Activated naive CD4-positive, alpha-beta T cell treated with anti-CD3 and anti-CD28 coated beads, Interleukin-2, amount 10 ng/mL, durations not matched to agents 7 days and 5 days (primary cell): ENCODE data around the gene ENTPD1.
"Not testable (repeated sequence)": the region's sequence is repeated elsewhere in the genome, so short reads cannot be mapped to it uniquely, and the experiment has no call there.

Experiments
- CTCF ChIA-PET: fragments of 350-600 bp; sonication (Branson Sonifier 250); formaldehyde crosslinking; loops from one replicate; lab custom pipeline; 2021; ENCODE audit warnings: antibody characterized with exemption; lab: Charles Lee
- DNase-seq: peaks from one replicate; pipeline ENCODE4 v3.0.0-alpha.2; 2020
- H3K27ac Mint-ChIP-seq: one replicate; pipeline ENCODE4 v1.8.0; 2021; ENCODE audit warnings: mild to moderate bottlenecking, moderate library complexity, mixed read lengths
- H3K27me3 Mint-ChIP-seq: one replicate; pipeline ENCODE4 v1.8.0; 2021; ENCODE audit warnings: mild to moderate bottlenecking, mixed read lengths
- H3K36me3 Mint-ChIP-seq: one replicate; pipeline ENCODE4 v1.8.0; 2021; ENCODE audit warnings: mixed read lengths
- H3K4me1 Mint-ChIP-seq: one replicate; pipeline ENCODE4 v1.8.0; 2021; ENCODE audit warnings: mixed read lengths
- H3K4me3 Mint-ChIP-seq: one replicate; pipeline ENCODE4 v1.8.0; 2021; ENCODE audit warnings: mild to moderate bottlenecking, moderate library complexity, mixed read lengths
- H3K9me3 Mint-ChIP-seq: one replicate; pipeline ENCODE4 v1.8.0; 2021; ENCODE audit warnings: mixed read lengths

ENTPD1 gene, protein sequence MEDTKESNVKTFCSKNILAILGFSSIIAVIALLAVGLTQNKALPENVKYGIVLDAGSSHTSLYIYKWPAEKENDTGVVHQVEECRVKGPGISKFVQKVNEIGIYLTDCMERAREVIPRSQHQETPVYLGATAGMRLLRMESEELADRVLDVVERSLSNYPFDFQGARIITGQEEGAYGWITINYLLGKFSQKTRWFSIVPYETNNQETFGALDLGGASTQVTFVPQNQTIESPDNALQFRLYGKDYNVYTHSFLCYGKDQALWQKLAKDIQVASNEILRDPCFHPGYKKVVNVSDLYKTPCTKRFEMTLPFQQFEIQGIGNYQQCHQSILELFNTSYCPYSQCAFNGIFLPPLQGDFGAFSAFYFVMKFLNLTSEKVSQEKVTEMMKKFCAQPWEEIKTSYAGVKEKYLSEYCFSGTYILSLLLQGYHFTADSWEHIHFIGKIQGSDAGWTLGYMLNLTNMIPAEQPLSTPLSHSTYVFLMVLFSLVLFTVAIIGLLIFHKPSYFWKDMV

DNA sequence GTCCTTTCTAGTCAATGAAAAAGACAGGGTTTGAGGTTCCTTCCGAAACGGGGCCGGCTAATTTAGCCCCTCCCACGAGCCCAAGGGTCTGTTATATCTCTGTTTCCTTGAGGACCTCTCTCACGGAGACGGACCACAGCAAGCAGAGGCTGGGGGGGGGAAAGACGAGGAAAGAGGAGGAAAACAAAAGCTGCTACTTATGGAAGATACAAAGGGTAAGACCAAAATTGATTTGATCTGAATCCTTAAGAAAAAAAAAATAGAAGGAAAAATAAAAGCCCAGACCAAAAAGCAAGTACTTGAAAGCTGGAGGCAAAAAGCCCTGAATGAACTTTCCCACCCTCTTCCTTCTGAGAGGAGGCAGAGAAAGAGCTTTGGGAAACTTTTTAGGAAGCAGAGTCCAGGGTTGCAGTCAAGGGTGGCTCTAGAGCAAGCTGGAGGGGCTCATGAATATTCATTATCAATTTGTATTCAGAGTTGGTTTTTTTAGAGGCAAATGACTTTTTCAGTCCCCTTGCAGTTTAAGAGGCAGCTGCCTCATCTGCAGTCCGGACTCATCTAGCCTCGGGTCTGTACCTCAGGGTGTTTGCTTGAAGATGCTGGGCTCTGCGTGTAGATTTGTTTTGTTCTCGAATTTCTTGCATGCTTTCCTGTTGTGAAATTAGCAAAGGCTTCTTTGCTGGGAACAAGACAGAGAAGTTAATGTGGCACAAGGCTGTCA is at the start of gene ENTPD1:
Gene ENTPD1 (plus strand): TSS at position 123 of the 721 bp plus-strand sequence. CDS start 77 bp downstream, at position 200.
- no peak for DNase-seq
- peak within 1 kb of the TSS; percentile 43 for H3K27ac Mint-ChIP-seq
- peaks cover 10% of the 10 kb centered on the region for H3K4me1 Mint-ChIP-seq
- H3K4me3 Mint-ChIP-seq, result peak within 1 kb of the TSS; percentile 10
- H3K9me3 Mint-ChIP-seq, result no peaks in the 10 kb centered on the region
- no peaks in the 10 kb centered on the region for H3K36me3 Mint-ChIP-seq
- CTCF ChIA-PET, result interaction anchor here (0.6 to 0.9 kb wide), 2 partner anchors 62 to 125 kb away, joined by 3 to 4 read pairs; partner anchors contain the start of gene TCTN3
- peaks cover 16% of the 10 kb centered on the region for H3K27me3 Mint-ChIP-seq

DNA sequence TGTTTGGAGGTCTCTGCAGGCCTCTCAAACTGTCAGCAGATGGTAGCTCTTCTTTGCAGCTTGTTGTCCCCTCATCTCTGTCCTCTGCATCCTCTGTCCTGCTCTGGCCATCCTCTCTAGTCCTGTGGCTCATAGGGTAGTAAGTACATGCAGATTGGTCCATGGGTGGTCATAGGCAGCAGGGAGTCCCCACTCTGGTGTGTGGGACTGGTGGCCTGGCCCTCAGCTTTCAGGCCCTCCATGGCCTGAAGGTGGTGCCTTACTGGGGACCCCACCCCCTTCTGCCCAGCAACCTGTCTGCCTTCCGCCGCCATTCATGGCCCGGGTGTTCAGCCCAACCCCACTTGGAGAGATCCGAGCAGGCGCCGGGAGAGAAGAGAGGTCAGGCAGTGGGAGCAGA is 49.4 kb upstream of the ENTPD1 start:
- H3K36me3 Mint-ChIP-seq, result no peaks in the 10 kb centered on the region
- no peaks in the 10 kb centered on the region for H3K4me1 Mint-ChIP-seq
- DNase-seq, result no peak
- H3K9me3 Mint-ChIP-seq, result no peaks in the 10 kb centered on the region
- no peak overlapping the region for H3K4me3 Mint-ChIP-seq
- H3K27ac Mint-ChIP-seq, result no peak overlapping the region
- CTCF ChIA-PET, result no interaction called here
- peaks cover 3% of the 10 kb centered on the region for H3K27me3 Mint-ChIP-seq

DNA sequence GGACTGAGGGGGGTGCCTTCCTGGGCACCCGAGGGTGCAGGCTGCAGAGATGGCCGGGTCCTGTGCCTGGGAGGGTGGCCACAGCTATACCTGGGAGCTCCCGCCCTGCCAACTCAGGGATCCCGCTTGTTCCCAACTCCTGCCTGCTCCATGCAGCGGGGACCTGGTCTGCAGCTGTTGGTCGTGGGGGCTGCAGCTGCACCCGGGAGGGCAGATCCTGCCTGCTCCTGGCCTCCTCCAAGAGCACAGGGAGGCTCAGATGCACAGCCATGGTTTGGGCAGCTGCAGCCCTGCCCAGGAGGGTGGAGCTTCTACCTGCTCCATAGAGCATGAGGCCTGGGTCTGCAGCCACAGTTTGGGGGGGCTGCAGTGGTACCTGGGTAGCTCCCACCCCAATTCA is 49.0 kb upstream of the ENTPD1 start:
- Mint-ChIP-seq H3K36me3 (no peaks in the 10 kb centered on the region), H3K9me3 (no peaks in the 10 kb centered on the region), H3K4me1 (no peaks in the 10 kb centered on the region), H3K4me3 (no peak overlapping the region), H3K27ac (no peak overlapping the region), H3K27me3 (peaks cover 3% of the 10 kb centered on the region)
- DNase-seq, result no peak
- CTCF ChIA-PET, result no interaction called here

DNA sequence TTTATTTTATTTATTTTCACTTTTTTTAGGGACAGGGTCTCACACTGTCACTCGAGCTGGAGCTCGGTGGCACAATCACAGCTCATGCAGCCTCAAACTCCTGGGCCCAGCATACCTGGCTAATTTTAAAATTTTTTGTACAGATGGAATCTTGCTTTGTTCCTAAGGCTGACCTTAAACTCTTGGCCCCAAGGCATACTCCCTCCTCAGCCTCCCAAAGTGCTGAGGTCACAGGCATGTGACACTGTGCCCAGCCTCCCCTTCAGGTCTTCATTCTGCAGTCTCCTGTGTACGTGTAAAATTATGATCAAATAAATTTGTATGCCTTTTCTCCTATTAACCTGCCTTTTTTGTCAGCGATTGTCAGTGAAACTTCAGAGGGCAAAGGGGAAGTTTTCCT is 44.5 kb upstream of the ENTPD1 start:
- CTCF ChIA-PET, result interaction anchor here (1.3 kb wide), 1 partner anchor 18 kb away, joined by 3 read pairs; the partner anchor contains the start of gene TCTN3
- Mint-ChIP-seq H3K9me3 (no peaks in the 10 kb centered on the region), H3K27ac (no peak overlapping the region), H3K36me3 (no peaks in the 10 kb centered on the region), H3K27me3 (peaks cover under 1% of the 10 kb centered on the region), H3K4me3 (no peak overlapping the region), H3K4me1 (no peaks in the 10 kb centered on the region)
- no peak for DNase-seq

DNA sequence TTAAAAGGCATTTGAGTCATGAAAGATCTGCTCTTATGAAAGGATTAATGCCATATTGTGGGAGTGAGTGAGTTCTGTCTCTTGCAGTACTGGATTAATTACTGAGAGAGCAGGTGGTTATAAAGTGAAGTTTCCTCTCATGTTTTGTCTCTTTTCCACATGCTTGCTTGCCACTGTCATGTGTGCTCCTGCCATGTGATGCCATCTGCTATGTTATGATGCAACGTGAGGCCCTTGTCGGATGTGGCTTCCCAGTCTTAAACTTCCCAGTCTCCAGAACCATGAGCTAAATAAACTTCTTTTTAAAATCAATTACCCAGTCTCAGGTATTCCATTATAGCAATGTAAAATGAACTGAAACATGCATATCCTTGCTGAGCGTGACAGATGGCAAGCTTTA is 39.5 kb upstream of the ENTPD1 start:
- no peak for DNase-seq
- CTCF ChIA-PET, result interaction anchor here (1.4 kb wide), 1 partner anchor 125 kb away, joined by 3 read pairs; no protein-coding TSS in a partner anchor
- Mint-ChIP-seq H3K4me3 (no peak overlapping the region), H3K27ac (no peak overlapping the region), H3K27me3 (no peaks in the 10 kb centered on the region), H3K36me3 (no peaks in the 10 kb centered on the region), H3K9me3 (no peaks in the 10 kb centered on the region), H3K4me1 (no peaks in the 10 kb centered on the region)

DNA sequence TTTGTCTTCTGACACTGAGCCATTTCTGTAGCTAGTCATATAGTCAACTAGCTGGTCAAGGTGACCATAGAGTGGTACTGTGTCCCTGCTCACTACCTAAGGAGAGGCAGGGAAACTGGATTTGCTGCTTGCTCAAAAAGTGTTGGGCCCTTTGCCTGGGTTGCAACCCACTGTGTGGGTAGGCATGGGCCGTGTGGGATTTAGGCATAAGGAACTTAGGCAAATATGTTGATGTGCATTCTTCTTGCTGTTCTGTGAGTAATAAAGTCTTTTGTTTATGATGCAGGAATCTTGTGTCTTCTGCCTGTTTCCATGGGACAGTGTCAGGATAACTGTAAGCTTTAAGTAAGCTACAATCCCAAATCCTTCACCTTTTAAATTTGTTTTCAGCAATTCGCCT is 39.1 kb upstream of the ENTPD1 start:
- CTCF ChIA-PET, result interaction anchor here (1.4 kb wide), 1 partner anchor 125 kb away, joined by 3 read pairs; no protein-coding TSS in a partner anchor
- Mint-ChIP-seq H3K27ac (no peak overlapping the region), H3K4me1 (no peaks in the 10 kb centered on the region), H3K4me3 (no peak overlapping the region), H3K27me3 (no peaks in the 10 kb centered on the region), H3K36me3 (no peaks in the 10 kb centered on the region), H3K9me3 (no peaks in the 10 kb centered on the region)
- no peak for DNase-seq

DNA sequence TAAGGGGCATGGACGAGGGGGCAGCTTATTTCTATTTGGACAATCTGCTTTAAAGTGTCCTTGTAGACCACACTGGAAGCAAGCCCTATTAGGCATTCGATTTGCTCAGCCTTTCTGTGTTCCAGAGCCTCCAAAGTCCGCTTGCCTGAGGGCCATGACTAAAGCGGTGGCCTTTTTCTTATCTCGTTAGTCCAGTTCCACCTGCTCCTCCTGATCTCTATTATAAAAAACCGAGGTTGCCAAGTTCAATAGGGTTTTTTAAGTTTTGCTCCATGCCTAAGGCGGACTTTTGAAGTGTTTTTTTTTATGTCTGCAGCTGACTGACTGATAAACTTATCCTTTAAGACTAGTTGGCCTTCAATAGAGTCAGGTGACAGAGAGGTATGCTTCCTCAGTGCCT is 35.2 kb upstream of the ENTPD1 start:
- DNase-seq, H3K4me1 Mint-ChIP-seq, H3K27ac Mint-ChIP-seq, H3K4me3 Mint-ChIP-seq, H3K9me3 Mint-ChIP-seq, CTCF ChIA-PET, H3K36me3 Mint-ChIP-seq: not testable (repeated sequence)
- peaks cover 14% of the 10 kb centered on the region for H3K27me3 Mint-ChIP-seq

DNA sequence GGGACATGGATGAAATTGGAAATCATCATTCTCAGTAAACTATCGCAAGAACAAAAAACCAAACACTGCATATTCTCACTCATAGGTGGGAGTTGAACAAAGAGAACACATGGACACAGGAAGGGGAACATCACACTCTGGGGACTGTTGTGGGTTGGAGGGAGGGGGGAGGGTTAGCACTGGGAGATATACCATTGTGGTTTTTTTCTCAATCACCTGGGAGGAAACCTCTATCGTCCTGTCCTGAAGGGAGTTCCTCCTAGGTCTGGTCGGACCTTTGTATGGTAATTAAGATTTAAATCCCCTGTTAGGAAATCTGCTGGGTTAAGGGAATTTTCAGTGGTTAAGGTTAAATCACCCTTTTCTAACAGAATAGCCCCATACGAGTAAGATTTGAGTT is 33.5 kb upstream of the ENTPD1 start:
- H3K4me1 Mint-ChIP-seq, H3K27ac Mint-ChIP-seq, CTCF ChIA-PET, H3K4me3 Mint-ChIP-seq, H3K36me3 Mint-ChIP-seq, H3K9me3 Mint-ChIP-seq, DNase-seq: not testable (repeated sequence)
- peaks cover 22% of the 10 kb centered on the region for H3K27me3 Mint-ChIP-seq

DNA sequence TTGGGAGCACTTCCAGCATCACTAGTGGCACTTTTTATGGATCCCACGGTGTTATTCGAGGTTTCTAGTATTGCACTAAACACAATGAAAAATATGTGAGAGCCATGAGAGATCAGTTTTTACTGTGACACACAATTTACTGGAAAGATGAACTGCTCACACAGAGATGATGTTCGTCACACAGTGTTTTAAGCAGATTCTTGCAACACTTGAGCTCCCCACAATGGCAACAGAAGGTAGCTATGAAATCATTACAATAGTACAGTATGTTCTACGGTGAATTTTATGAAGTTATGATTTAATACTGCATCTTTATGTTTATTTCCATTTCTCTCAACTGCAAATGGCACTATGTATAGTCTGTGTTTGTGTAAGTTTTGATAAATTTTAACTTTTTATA is 27.4 kb upstream of the ENTPD1 start:
- H3K27ac Mint-ChIP-seq, result no peak overlapping the region
- peaks cover 9% of the 10 kb centered on the region for H3K9me3 Mint-ChIP-seq
- DNase-seq, result no peak
- no peak overlapping the region for H3K4me3 Mint-ChIP-seq
- no peaks in the 10 kb centered on the region for H3K4me1 Mint-ChIP-seq
- CTCF ChIA-PET, result no interaction called here
- H3K36me3 Mint-ChIP-seq, result no peaks in the 10 kb centered on the region
- H3K27me3 Mint-ChIP-seq, result peaks cover 29% of the 10 kb centered on the region

DNA sequence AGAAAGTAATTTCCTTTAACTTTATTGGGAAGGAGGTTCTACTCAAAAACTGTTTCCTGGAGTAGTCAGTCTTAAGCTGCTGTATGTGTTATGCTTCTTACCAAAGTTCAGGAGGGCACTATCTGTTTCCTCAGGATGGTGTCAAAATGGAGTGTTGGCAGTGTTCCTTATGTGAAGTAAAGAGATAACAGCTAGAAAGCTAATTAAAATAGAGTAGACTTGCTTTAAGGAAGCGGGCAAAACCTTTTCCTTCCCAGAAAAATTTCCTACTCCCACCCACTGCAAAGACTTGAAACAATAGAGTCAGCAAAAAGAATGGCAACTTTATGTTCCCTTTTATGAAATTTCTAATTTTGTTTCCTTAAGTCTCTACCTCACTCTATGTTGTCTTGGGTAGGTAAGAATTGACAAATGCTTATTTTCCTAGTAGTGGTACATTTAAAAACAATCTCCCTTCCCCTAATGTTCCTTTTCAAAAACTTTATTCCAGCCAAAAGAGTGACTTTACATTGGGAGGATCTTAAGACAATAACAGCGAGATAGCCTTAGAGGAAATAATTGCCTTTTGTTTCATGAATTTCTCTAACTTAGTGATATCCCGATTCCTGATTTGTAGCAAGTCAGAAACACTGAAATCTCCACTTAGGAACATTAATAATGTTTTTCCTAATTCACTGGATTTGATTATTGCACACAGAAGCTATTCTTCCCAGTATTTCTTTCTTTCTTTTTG is 26.5 kb upstream of the ENTPD1 start:
- Mint-ChIP-seq H3K4me1 (no peaks in the 10 kb centered on the region), H3K27me3 (peaks cover 26% of the 10 kb centered on the region), H3K9me3 (peaks cover 9% of the 10 kb centered on the region), H3K4me3 (no peak overlapping the region), H3K36me3 (no peaks in the 10 kb centered on the region), H3K27ac (no peak overlapping the region)
- CTCF ChIA-PET, result interaction anchor here (0.6 kb wide), 1 partner anchor 113 kb away, joined by 4 read pairs; no protein-coding TSS in a partner anchor
- DNase-seq, result no peak

DNA sequence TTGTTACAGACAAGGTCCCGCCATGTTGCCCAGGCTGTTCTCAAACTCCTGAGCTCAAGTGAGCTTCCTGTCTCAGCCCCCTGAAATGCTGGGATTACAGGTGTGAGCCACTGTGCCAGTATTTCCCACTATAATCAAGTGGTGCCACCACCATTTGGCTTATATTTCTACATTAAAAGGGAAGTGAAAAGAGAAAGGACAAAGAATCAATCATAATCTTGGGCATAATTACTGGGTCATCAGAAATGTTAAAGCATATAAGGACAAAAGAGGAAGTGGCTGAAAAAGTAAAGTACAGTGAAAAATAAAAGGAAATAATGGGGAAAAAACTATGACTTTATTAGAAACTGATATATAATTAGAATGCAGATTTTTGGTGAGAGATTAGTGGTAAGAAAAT is 25.7 kb upstream of the ENTPD1 start:
- Mint-ChIP-seq H3K36me3 (no peaks in the 10 kb centered on the region), H3K9me3 (peaks cover 9% of the 10 kb centered on the region), H3K27me3 (peaks cover 24% of the 10 kb centered on the region), H3K27ac (no peak overlapping the region), H3K4me1 (no peaks in the 10 kb centered on the region), H3K4me3 (no peak overlapping the region)
- no peak for DNase-seq
- CTCF ChIA-PET, result interaction anchor here (0.6 kb wide), 1 partner anchor 112 kb away, joined by 4 read pairs; no protein-coding TSS in a partner anchor

DNA sequence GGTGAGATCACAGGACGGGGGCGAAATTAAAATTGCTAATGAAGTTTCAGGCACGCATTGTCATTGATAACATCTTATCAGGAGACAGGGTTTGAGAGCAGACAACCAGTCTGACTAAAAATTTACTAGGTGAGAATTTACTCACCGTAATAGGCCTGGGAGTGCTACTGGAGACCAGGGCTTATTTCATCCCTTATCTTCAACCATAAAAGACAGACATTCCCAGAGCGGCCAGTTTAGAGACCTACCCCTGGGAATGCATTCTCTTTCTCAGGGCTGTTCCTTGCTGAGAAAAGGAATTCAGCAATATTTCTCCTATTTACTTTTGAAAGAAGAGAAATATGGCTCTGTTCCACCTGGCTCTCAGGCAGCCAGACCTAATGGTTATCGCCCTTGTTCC is 23.1 kb upstream of the ENTPD1 start:
- DNase-seq, H3K36me3 Mint-ChIP-seq, CTCF ChIA-PET, H3K9me3 Mint-ChIP-seq, H3K4me1 Mint-ChIP-seq, H3K27ac Mint-ChIP-seq, H3K4me3 Mint-ChIP-seq: not testable (repeated sequence)
- H3K27me3 Mint-ChIP-seq, result peaks cover 13% of the 10 kb centered on the region

DNA sequence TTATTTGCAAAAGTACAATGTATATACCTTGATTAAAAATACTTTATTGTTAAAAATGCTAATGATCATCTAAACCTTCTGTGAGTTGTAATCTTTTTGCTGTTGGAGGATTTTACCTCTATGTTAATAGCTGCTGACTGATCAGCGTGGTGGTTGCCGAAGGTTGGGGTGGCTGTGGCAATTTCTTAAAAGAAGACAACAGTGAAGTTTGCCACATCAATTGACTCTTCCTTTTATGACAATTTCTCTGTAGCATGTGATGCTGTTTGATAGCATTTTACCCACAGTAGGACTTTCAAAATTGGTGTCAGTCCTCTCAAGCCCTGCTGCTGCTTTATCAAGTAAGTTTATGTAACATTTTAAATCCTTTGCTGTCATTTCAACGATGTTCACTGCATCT is 16.9 kb upstream of the ENTPD1 start:
- H3K36me3 Mint-ChIP-seq, result no peaks in the 10 kb centered on the region
- no peak overlapping the region for H3K4me3 Mint-ChIP-seq
- H3K4me1 Mint-ChIP-seq, result no peaks in the 10 kb centered on the region
- no peaks in the 10 kb centered on the region for H3K9me3 Mint-ChIP-seq
- H3K27ac Mint-ChIP-seq, result no peak overlapping the region
- no peak for DNase-seq
- CTCF ChIA-PET, result interaction anchor here (1.2 kb wide), 1 partner anchor 45 kb away, joined by 4 read pairs; the partner anchor contains the start of gene TCTN3
- peaks cover 3% of the 10 kb centered on the region for H3K27me3 Mint-ChIP-seq
